ENCODE measurements around the gene TMPRSS3. TPM values are rescaled to one million over a fixed set of nuclear protein-coding genes. Genes with fewer than 3 reads are reported as not detected.

TMPRSS3 gene
- total RNA-seq, 1 donor from 2014 or later: not detected

DNA sequence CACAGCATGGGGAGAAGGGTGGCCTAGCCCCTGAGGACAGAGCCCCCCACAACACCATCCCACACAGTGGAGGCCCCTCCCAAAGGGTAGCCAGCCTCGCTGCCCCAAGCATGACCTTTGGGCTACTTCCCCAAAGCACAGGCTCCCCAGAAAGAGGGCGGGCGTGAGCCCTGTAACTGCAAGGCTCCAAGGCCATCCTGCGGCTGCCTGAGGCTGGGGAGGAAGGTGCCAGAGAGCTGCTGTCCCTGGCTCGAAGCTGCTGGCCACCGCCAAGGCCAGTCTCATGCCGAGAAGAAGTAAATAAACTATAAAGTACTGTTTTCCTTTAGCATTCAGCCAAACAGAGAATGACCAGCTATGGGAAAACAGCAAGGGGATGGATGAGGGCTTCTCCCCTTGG is 35.3 kb upstream of the TMPRSS3 start:
- no peaks in the 10 kb centered on the region for H3K36me3 Mint-ChIP-seq
- TF ChIP-seq CTCF (IDR thresholded peaks at IDR 0.05; ENCODE audit: unreplicated experiment): no peak
- H3K27me3 Mint-ChIP-seq (ENCODE audit: low read depth): peaks cover 45% of the 10 kb centered on the region
- no peak overlapping the region for H3K27ac Mint-ChIP-seq
- H3K4me1 Mint-ChIP-seq: no peaks in the 10 kb centered on the region
- peaks cover 9% of the 10 kb centered on the region for H3K9me3 Mint-ChIP-seq
- DNase-seq (ENCODE audit: low spot score in 2 of 2, unreplicated experiment in 2 of 2): no peak
- H3K4me3 Mint-ChIP-seq: no peak overlapping the region

GRCh38 chr21:42430521-42430920 is 34.7 kb upstream of the TMPRSS3 start:
- Mint-ChIP-seq H3K9me3 (peaks cover 9% of the 10 kb centered on the region), H3K4me3 (no peak overlapping the region), H3K27me3 (ENCODE audit: low read depth) (peaks cover 51% of the 10 kb centered on the region), H3K27ac (no peak overlapping the region), H3K4me1 (no peaks in the 10 kb centered on the region), H3K36me3 (no peaks in the 10 kb centered on the region)
- DNase-seq (ENCODE audit: low spot score in 2 of 2, unreplicated experiment in 2 of 2): no peak
- no peak for TF ChIP-seq CTCF (IDR thresholded peaks at IDR 0.05; ENCODE audit: unreplicated experiment)

GRCh38 chr21:42429856-42430255 is 34.0 kb upstream of the TMPRSS3 start:
- no peak overlapping the region for H3K27ac Mint-ChIP-seq
- H3K4me3 Mint-ChIP-seq: no peak overlapping the region
- DNase-seq (ENCODE audit: low spot score in 2 of 2, unreplicated experiment in 2 of 2): no peak
- H3K4me1 Mint-ChIP-seq: no peaks in the 10 kb centered on the region
- no peak for TF ChIP-seq CTCF (IDR thresholded peaks at IDR 0.05; ENCODE audit: unreplicated experiment)
- peaks cover 53% of the 10 kb centered on the region for H3K27me3 Mint-ChIP-seq (ENCODE audit: low read depth)
- peaks cover 9% of the 10 kb centered on the region for H3K9me3 Mint-ChIP-seq
- H3K36me3 Mint-ChIP-seq: no peaks in the 10 kb centered on the region

DNA sequence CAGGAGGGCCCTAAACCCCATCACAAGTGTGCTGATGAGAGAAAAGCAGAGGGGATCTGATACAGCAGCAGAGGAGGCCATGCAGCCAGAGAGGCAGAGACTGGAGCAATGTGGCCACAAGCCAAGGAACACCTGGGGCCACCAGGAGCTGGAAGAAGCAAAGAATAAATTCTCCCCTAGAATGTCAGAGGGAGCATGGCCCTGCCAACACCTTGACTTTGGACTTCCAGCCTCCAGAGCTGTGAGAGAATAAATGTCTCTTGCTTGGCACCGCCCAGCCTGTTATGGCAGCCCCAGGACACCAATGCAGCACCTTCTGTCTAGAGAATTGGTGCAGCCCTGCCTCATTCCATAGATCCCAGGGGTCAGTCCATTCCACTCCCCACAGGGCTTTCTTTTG is 33.2 kb upstream of the TMPRSS3 start:
- H3K4me1 Mint-ChIP-seq: no peaks in the 10 kb centered on the region
- H3K36me3 Mint-ChIP-seq: no peaks in the 10 kb centered on the region
- peaks cover 52% of the 10 kb centered on the region for H3K27me3 Mint-ChIP-seq (ENCODE audit: low read depth)
- peaks cover 9% of the 10 kb centered on the region for H3K9me3 Mint-ChIP-seq
- H3K27ac Mint-ChIP-seq: no peak overlapping the region
- no peak for TF ChIP-seq CTCF (IDR thresholded peaks at IDR 0.05; ENCODE audit: unreplicated experiment)
- DNase-seq (ENCODE audit: low spot score in 2 of 2, unreplicated experiment in 2 of 2): no peak
- no peak overlapping the region for H3K4me3 Mint-ChIP-seq

DNA sequence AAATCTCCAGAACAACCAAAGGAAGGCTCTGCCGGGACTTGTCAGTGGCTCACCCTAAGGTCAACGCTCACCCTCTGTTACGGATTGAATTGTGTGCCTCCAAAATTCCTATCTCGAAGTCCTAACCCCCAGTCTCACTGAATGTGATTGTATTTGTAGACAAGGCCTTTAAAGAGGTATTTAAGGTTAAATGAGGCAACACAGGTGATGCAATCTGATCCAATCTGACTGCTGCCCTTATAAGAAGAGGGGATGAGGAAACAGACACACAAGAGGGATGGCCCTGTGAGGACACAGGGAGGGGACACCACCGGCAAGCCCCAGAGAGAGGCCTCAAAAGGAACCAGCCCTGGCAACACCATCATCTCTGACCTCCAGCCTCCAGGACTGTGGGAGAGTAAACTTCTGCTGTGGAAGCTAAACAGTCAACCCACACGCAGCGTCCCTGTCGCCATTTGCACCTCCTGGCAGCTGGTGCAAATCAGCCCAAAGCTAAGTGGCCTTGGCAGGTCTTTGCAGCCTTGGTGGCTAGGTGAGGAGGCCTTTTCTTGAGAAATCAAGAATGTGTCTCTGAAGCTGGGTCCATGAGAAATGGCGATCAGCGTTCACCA is 32.1 kb upstream of the TMPRSS3 start:
- Mint-ChIP-seq H3K9me3 (peaks cover 9% of the 10 kb centered on the region), H3K27ac (no peak overlapping the region), H3K36me3 (no peaks in the 10 kb centered on the region), H3K4me1 (no peaks in the 10 kb centered on the region), H3K4me3 (no peak overlapping the region), H3K27me3 (ENCODE audit: low read depth) (peaks cover 58% of the 10 kb centered on the region)
- no peak for DNase-seq (ENCODE audit: low spot score in 2 of 2, unreplicated experiment in 2 of 2)
- no peak for TF ChIP-seq CTCF (IDR thresholded peaks at IDR 0.05; ENCODE audit: unreplicated experiment)
